WTC11 (cell line): ENCODE results near the gene MAP3K10. TPM values are rescaled to one million over a fixed set of nuclear protein-coding genes. Genes with fewer than 3 reads are reported as not detected.
"Not testable (repeated sequence)": the region's sequence is repeated elsewhere in the genome, so short reads cannot be mapped to it uniquely, and the experiment has no call there.

Source experiments
- ATAC-seq: fragments of 200-7000 bp; cut with Tn5 transposase; 2 replicates; pipeline ENCODE4 v1.10.0; 2021; ENCODE audit warnings: mild to moderate bottlenecking, moderate library complexity
- CTCF ChIA-PET: fragments of 300-600 bp; sonication (Branson Sonifier 250); formaldehyde crosslinking; loops from one replicate; lab custom pipeline; 2021; ENCODE audit warnings: antibody characterized with exemption; lab: Charles Lee
- POLR2A ChIA-PET: fragments of 350-600 bp; sonication (Branson Sonifier 250); formaldehyde crosslinking; loops from one replicate; lab custom pipeline; 2021; ENCODE audit warnings: antibody characterized with exemption; lab: Charles Lee
- DNase-seq: peaks from one replicate; pipeline ENCODE4 v3.0.0; 2021; ENCODE audit warnings: low spot score
- H3K27ac Mint-ChIP-seq: 2 replicates; pipeline ENCODE4 v1.8.0; 2021; ENCODE audit warnings: mixed read lengths
- H3K27me3 Mint-ChIP-seq: 2 replicates; pipeline ENCODE4 v1.8.0; 2021; ENCODE audit warnings: low read depth, mild to moderate bottlenecking, moderate library complexity, mixed read lengths
- H3K36me3 Mint-ChIP-seq: 2 replicates; pipeline ENCODE4 v1.8.0; 2021; ENCODE audit warnings: mixed read lengths
- H3K4me1 Mint-ChIP-seq: 2 replicates; pipeline ENCODE4 v1.8.0; 2022; ENCODE audit warnings: mixed read lengths
- H3K4me3 Mint-ChIP-seq: 2 replicates; pipeline ENCODE4 v1.8.0; 2021; ENCODE audit warnings: mild to moderate bottlenecking, moderate library complexity, mixed read lengths
- H3K9me3 Mint-ChIP-seq: 2 replicates; pipeline ENCODE4 v1.8.0; 2021; ENCODE audit warnings: mixed read lengths
- ATF2 ChIP-seq: sonication (generic); formaldehyde crosslinking; IDR thresholded peaks from 2 replicates; pipeline ENCODE4 v1.8.1; 2022; ENCODE audit warnings: low read depth, missing genetic modification reagents, borderline replicate concordance
- ELF4 ChIP-seq: sonication (generic); formaldehyde crosslinking; IDR thresholded peaks from 2 replicates; pipeline ENCODE4 v1.8.1; 2022; ENCODE audit warnings: low read depth, mild to moderate bottlenecking, moderate library complexity, missing genetic modification reagents
- ESRRA ChIP-seq: sonication (generic); formaldehyde crosslinking; IDR thresholded peaks from 2 replicates; pipeline ENCODE4 v1.8.1; 2022; ENCODE audit warnings: mild to moderate bottlenecking, missing genetic modification reagents, borderline replicate concordance
- FOXJ3 ChIP-seq: sonication (generic); formaldehyde crosslinking; IDR thresholded peaks from 2 replicates; pipeline ENCODE4 v1.9.0; 2021; ENCODE audit warnings: missing genetic modification reagents, mild to moderate bottlenecking, borderline replicate concordance
- FOXK1 ChIP-seq: sonication (generic); formaldehyde crosslinking; IDR thresholded peaks from 2 replicates; pipeline ENCODE4 v1.8.0; 2022; ENCODE audit warnings: mild to moderate bottlenecking, moderate library complexity, missing genetic modification reagents
- FOXP1 ChIP-seq: sonication (generic); formaldehyde crosslinking; IDR thresholded peaks from 2 replicates; pipeline ENCODE4 v1.8.0; 2022; ENCODE audit warnings: missing genetic modification reagents, mild to moderate bottlenecking, moderate library complexity, borderline replicate concordance
- FOXP4 ChIP-seq: sonication (generic); formaldehyde crosslinking; IDR thresholded peaks from 2 replicates; pipeline ENCODE4 v1.8.0; 2022; ENCODE audit warnings: mild to moderate bottlenecking, missing genetic modification reagents
- GABPB1 ChIP-seq: sonication (generic); formaldehyde crosslinking; IDR thresholded peaks from 2 replicates; pipeline ENCODE4 v1.8.1; 2023; ENCODE audit warnings: mild to moderate bottlenecking, missing genetic modification reagents
- KAT7 ChIP-seq: sonication (generic); formaldehyde crosslinking; IDR thresholded peaks from 2 replicates; pipeline ENCODE4 v1.8.1; 2023; ENCODE audit warnings: missing genetic modification reagents, mild to moderate bottlenecking, borderline replicate concordance
- NR3C1 ChIP-seq: sonication (generic); formaldehyde crosslinking; conservative IDR thresholded peaks from 2 replicates; pipeline ENCODE4 v1.8.1; 2023; ENCODE audit warnings: low read depth, mild to moderate bottlenecking, missing genetic modification reagents
- RELA ChIP-seq: sonication (generic); formaldehyde crosslinking; IDR thresholded peaks from 2 replicates; pipeline ENCODE4 v1.8.1; 2022; ENCODE audit warnings: missing genetic modification reagents, mild to moderate bottlenecking, borderline replicate concordance
- STAT6 ChIP-seq: sonication (generic); formaldehyde crosslinking; conservative IDR thresholded peaks from 2 replicates; pipeline ENCODE4 v1.8.1; 2023; ENCODE audit warnings: mild to moderate bottlenecking, low read depth, missing genetic modification reagents, moderate library complexity
- ZNF138 ChIP-seq: sonication (generic); formaldehyde crosslinking; conservative IDR thresholded peaks from 2 replicates; pipeline ENCODE4 v1.8.1; 2022; ENCODE audit warnings: mild to moderate bottlenecking, moderate library complexity, missing genetic modification reagents
- ZNF317 ChIP-seq: sonication (generic); formaldehyde crosslinking; IDR thresholded peaks from 2 replicates; pipeline ENCODE4 v1.8.1; 2023; ENCODE audit warnings: low read depth, mild to moderate bottlenecking, moderate library complexity, missing genetic modification reagents, borderline replicate concordance
- ZNF416 ChIP-seq: fragments of 250-450 bp; sonication (Bioruptor Pico); IDR thresholded peaks from 2 replicates; pipeline ENCODE4 v1.9.0; 2021; ENCODE audit warnings: mild to moderate bottlenecking, inconsistent platforms
- total RNA-seq: library from RNA; stranded (reverse); gene quantifications from 3 replicates; pipeline ENCODE4 v1.2.3, GENCODE V29; 2021

MAP3K10 gene
- total RNA-seq, 1 experiment from 2014 or later = 23.5 TPM

GRCh38 chr19:40217934-40218890 lies 27.0 kb downstream of the MAP3K10 start, which contains the start of gene TTC9B (continued):
- TF ChIP-seq STAT6 (CRISPR knock-in tag) (no peak), FOXK1 (CRISPR knock-in tag) (peak; percentile 26; the same call in 1 of the 2 replicates), KAT7 (0 out of 2 replicates have a peak, but pooled peaks have one; percentile 41), ELF4 (CRISPR knock-in tag) (no peak), ESRRA (CRISPR knock-in tag) (peak; percentile 86; the same call in 1 of the 2 replicates), FOXP1 (CRISPR knock-in tag) (peak; percentile 77), FOXP4 (CRISPR knock-in tag) (peak; percentile 91; the same call in 1 of the 2 replicates), RELA (CRISPR knock-in tag) (peak; percentile 82; the same call in 1 of the 2 replicates), ZNF416 (CRISPR knock-in tag) (peak; percentile 34; the same call in 1 of the 2 replicates)

- H3K4me3 Mint-ChIP-seq, DNase-seq, H3K27ac Mint-ChIP-seq, H3K36me3 Mint-ChIP-seq, POLR2A ChIA-PET, H3K9me3 Mint-ChIP-seq, ATAC-seq: not testable (repeated sequence)
- CTCF ChIA-PET = interaction anchor here (0.7 to 4.6 kb wide), 13 partner anchors 12 to 385 kb away, joined by 3 to 67 read pairs (median 15); partner anchors contain the start of genes MAP3K10 and PSMC4
- H3K4me1 Mint-ChIP-seq = peaks cover 11% of the 10 kb centered on the region
- peaks cover 46% of the 10 kb centered on the region for H3K27me3 Mint-ChIP-seq
Observed at GRCh38 chr19:40219029-40219428, 27.8 kb downstream of the MAP3K10 start.

GRCh38 chr19:40219721-40220276 lies 28.6 kb downstream of the MAP3K10 start:
- Mint-ChIP-seq H3K36me3 (peaks cover 3% of the 10 kb centered on the region; the same call in 1 of the 2 replicates), H3K9me3 (peaks cover 5% of the 10 kb centered on the region)
- ChIA-PET CTCF (interaction anchor here (3.4 to 4.6 kb wide), 2 partner anchors 12 to 53 kb away, joined by 28 to 47 read pairs; no protein-coding TSS in a partner anchor), POLR2A (no interaction called here)
- TF ChIP-seq FOXJ3 (CRISPR knock-in tag) (no peak), ZNF317 (no peak), ZNF138 (CRISPR knock-in tag) (no peak), NR3C1 (CRISPR knock-in tag) (no peak), FOXK1 (CRISPR knock-in tag) (no peak), GABPB1 (CRISPR knock-in tag) (no peak), ATF2 (CRISPR knock-in tag) (no peak)
- TF ChIP-seq, all 79 proteins: peak for 0
- ATAC-seq (no peak), DNase-seq (no peak)
- H3K27ac Mint-ChIP-seq = no peak overlapping the region
- no peak overlapping the region for H3K4me3 Mint-ChIP-seq
- peaks cover 11% of the 10 kb centered on the region for H3K4me1 Mint-ChIP-seq
- peaks cover 54% of the 10 kb centered on the region for H3K27me3 Mint-ChIP-seq
